Middle frontal gyrus (tissue), 1 donor: ENCODE measurements around the gene GPR27.
A peak's percentile ranks its signal among the peaks of the same experiment; 100 is the strongest.

Source experiments
- DNase-seq: peaks from one replicate; pipeline ENCODE4 v3.0.0-alpha.2; 2015; ENCODE audit warnings: low spot score; ENCODE audit errors: extremely low spot score

The GPR27 gene

GRCh38 chr3:71753701-71754609, at the start of gene GPR27:
GPR27 (plus strand) TSS chr3:71753855; CDS start chr3:71754050, 195 bp downstream.
- DNase-seq = no peak

- DNase-seq = no peak
Observed at GRCh38 chr3:71704915-71705314, 48.7 kb upstream of the GPR27 start.

GRCh38 chr3:71705681-71706080, 48.0 kb upstream of the GPR27 start:
- DNase-seq = no peak

- no peak for DNase-seq
Observed at GRCh38 chr3:71707595-71707994, 46.1 kb upstream of the GPR27 start.

- DNase-seq = no peak
Observed at GRCh38 chr3:71708476-71709105, 45.1 kb upstream of the GPR27 start.

GRCh38 chr3:71709908-71710511, 43.6 kb upstream of the GPR27 start:
- DNase-seq = no peak

GRCh38 chr3:71710906-71711494, 42.7 kb upstream of the GPR27 start:
- DNase-seq = peak; percentile 53

GRCh38 chr3:71713041-71713440, 40.6 kb upstream of the GPR27 start:
- DNase-seq = no peak

- no peak for DNase-seq
Observed at GRCh38 chr3:71714595-71714994, 39.1 kb upstream of the GPR27 start.

- no peak for DNase-seq
Observed at GRCh38 chr3:71718072-71718471, 35.6 kb upstream of the GPR27 start.

GRCh38 chr3:71721002-71721401, 32.7 kb upstream of the GPR27 start:
- no peak for DNase-seq

GRCh38 chr3:71721651-71722157, 32.0 kb upstream of the GPR27 start:
- no peak for DNase-seq

- no peak for DNase-seq
Observed at GRCh38 chr3:71722693-71723092, 31.0 kb upstream of the GPR27 start.

GRCh38 chr3:71723452-71724170, 30.0 kb upstream of the GPR27 start:
- no peak for DNase-seq

GRCh38 chr3:71724171-71724453, 29.5 kb upstream of the GPR27 start:
- no peak for DNase-seq

GRCh38 chr3:71724584-71725270, 28.9 kb upstream of the GPR27 start:
- no peak for DNase-seq

GRCh38 chr3:71725271-71725991, 28.2 kb upstream of the GPR27 start, which contains the start of gene EIF4E3:
EIF4E3 (minus strand) TSS chr3:71725402; CDS start chr3:71725367, 35 bp downstream.
- no peak for DNase-seq

GRCh38 chr3:71726146-71726545, 27.5 kb upstream of the GPR27 start:
- no peak for DNase-seq

GRCh38 chr3:71728632-71729342, 24.9 kb upstream of the GPR27 start:
- DNase-seq = no peak
